Chondrocyte (in vitro differentiated cells): ENCODE data around the gene LOX. TPM values are rescaled to one million over a fixed set of nuclear protein-coding genes. Genes with fewer than 3 reads are reported as not detected.

Experiments used
- DNase-seq: peaks from one replicate; pipeline ENCODE4 v3.0.0; 2021; ENCODE audit warnings: mixed read lengths, low spot score
- H3K27ac Mint-ChIP-seq: one replicate; pipeline ENCODE4 v1.8.0; 2021; ENCODE audit warnings: mild to moderate bottlenecking, moderate library complexity, mixed read lengths; ENCODE audit not compliant: unreplicated experiment
- H3K27me3 Mint-ChIP-seq: 2 replicates; pipeline ENCODE4 v1.8.0; 2021; ENCODE audit warnings: low read depth, mixed read lengths
- H3K36me3 Mint-ChIP-seq: 2 replicates; pipeline ENCODE4 v1.8.0; 2021; ENCODE audit warnings: low read depth, mixed read lengths
- H3K4me1 Mint-ChIP-seq: 2 replicates; pipeline ENCODE4 v1.8.0; 2021; ENCODE audit warnings: low read depth, mild to moderate bottlenecking, mixed read lengths
- H3K4me3 Mint-ChIP-seq: one replicate; pipeline ENCODE4 v1.8.0; 2021; ENCODE audit warnings: mild to moderate bottlenecking, moderate library complexity, mixed read lengths; ENCODE audit not compliant: unreplicated experiment
- H3K9me3 Mint-ChIP-seq: 2 replicates; pipeline ENCODE4 v1.8.0; 2021; ENCODE audit warnings: low read depth, mixed read lengths
- total RNA-seq: library from RNA; stranded (reverse); gene quantifications from 3 replicates; pipeline ENCODE4 v1.2.1, GENCODE V29; 2021
- TF ChIP-seq, protein P1 (sequence below): fragments of 200-600 bp; sonication (generic); IDR thresholded peaks from 2 replicates; pipeline ENCODE4 v1.5.0; 2021; ENCODE audit warnings: antibody characterized with exemption, mild to moderate bottlenecking, moderate library complexity

Gene LOX
- total RNA-seq, 1 donor from 2014 or later: 615 TPM

GRCh38 chr5:122121479-122122465 lies 43.7 kb upstream of the LOX start:
- Mint-ChIP-seq H3K4me3 (no peak overlapping the region), H3K27ac (no peak overlapping the region), H3K4me1 (peaks cover 31% of the 10 kb centered on the region), H3K9me3 (no peaks in the 10 kb centered on the region), H3K36me3 (no peaks in the 10 kb centered on the region), H3K27me3 (no peaks in the 10 kb centered on the region)
- TF ChIP-seq, protein P1, sequence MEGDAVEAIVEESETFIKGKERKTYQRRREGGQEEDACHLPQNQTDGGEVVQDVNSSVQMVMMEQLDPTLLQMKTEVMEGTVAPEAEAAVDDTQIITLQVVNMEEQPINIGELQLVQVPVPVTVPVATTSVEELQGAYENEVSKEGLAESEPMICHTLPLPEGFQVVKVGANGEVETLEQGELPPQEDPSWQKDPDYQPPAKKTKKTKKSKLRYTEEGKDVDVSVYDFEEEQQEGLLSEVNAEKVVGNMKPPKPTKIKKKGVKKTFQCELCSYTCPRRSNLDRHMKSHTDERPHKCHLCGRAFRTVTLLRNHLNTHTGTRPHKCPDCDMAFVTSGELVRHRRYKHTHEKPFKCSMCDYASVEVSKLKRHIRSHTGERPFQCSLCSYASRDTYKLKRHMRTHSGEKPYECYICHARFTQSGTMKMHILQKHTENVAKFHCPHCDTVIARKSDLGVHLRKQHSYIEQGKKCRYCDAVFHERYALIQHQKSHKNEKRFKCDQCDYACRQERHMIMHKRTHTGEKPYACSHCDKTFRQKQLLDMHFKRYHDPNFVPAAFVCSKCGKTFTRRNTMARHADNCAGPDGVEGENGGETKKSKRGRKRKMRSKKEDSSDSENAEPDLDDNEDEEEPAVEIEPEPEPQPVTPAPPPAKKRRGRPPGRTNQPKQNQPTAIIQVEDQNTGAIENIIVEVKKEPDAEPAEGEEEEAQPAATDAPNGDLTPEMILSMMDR: no peak
- DNase-seq: no peak

DNA sequence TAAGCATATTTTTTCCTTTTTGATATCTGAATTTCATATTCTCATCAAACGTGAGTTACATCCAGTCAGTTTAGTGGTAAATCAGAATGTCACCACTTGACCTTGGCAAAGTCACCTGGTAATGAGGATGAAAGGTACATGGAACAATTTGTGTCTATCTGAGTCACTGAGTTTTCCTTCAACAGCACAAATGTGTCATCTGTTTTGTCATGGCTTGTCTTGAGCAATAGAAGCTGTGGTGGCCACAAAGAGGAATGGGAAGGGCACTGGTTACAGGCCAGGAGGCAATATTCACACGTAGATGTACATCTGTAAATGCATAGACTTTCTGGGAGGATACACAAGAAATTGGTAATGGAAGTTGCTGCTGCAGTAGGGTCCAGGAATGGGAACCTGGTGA lies 42.9 kb upstream of the LOX start:
- TF ChIP-seq, protein P1: no peak
- Mint-ChIP-seq H3K4me1 (peaks cover 23% of the 10 kb centered on the region), H3K4me3 (no peak overlapping the region), H3K27me3 (no peaks in the 10 kb centered on the region), H3K9me3 (no peaks in the 10 kb centered on the region), H3K27ac (no peak overlapping the region), H3K36me3 (no peaks in the 10 kb centered on the region)
- DNase-seq: no peak

DNA sequence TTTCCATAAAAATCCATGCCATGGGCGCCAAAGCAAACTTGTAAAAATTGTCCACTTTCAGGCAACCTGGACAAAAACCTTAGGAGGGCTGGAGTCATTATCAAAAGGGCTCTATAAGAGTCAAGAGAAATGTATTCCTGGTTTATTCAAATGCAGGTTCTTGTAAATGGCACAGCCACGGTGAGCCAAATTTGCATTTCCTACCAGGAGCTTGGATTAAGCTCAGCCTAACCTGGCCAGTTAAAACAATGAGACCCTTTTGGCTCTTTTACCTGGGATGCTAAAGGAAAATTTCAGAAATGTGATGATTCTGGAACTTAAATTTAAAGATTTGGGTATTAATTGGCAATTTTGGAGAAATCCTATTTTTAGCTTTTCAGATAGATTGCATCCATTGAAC lies 42.4 kb upstream of the LOX start:
- no peak overlapping the region for H3K4me3 Mint-ChIP-seq
- no peak for DNase-seq
- TF ChIP-seq, protein P1: no peak
- H3K27ac Mint-ChIP-seq: no peak overlapping the region
- peaks cover 18% of the 10 kb centered on the region for H3K4me1 Mint-ChIP-seq
- H3K36me3 Mint-ChIP-seq: no peaks in the 10 kb centered on the region
- no peaks in the 10 kb centered on the region for H3K9me3 Mint-ChIP-seq
- H3K27me3 Mint-ChIP-seq: no peaks in the 10 kb centered on the region

DNA sequence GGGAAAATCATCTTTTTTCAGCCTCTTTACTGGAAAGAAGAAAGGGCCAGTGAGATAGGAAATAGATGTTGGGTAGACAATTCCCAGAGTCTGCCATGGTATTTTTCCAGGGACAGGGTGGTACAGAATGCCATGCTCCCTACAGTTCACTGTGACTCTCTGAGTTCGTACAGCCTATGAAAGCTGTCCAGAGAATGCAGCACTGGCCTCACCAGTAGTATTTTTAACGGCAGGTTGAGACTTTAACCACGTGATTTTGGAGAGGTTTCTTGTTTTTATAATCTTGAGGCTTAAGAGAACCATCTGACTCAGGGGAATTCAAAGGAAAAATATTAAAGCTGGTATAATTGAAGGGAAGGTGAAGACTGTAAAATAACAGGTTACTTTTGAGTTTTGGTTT lies 41.1 kb upstream of the LOX start:
- no peak overlapping the region for H3K4me3 Mint-ChIP-seq
- no peaks in the 10 kb centered on the region for H3K27me3 Mint-ChIP-seq
- H3K4me1 Mint-ChIP-seq: peaks cover 14% of the 10 kb centered on the region
- H3K27ac Mint-ChIP-seq: no peak overlapping the region
- H3K9me3 Mint-ChIP-seq: no peaks in the 10 kb centered on the region
- DNase-seq: no peak
- H3K36me3 Mint-ChIP-seq: no peaks in the 10 kb centered on the region
- TF ChIP-seq, protein P1: no peak

GRCh38 chr5:122118356-122118948 lies 40.4 kb upstream of the LOX start:
- Mint-ChIP-seq H3K27me3 (no peaks in the 10 kb centered on the region), H3K9me3 (no peaks in the 10 kb centered on the region), H3K4me3 (no peak overlapping the region), H3K27ac (no peak overlapping the region), H3K36me3 (no peaks in the 10 kb centered on the region), H3K4me1 (peaks cover 14% of the 10 kb centered on the region)
- DNase-seq: no peak
- TF ChIP-seq, protein P1: no peak
